ENCODE data around the gene CCDC178. TPM values are rescaled to one million over a fixed set of nuclear protein-coding genes. Genes with fewer than 3 reads are reported as not detected.
A peak's percentile ranks its signal among the peaks of the same experiment; 100 is the strongest.

Gene CCDC178
- total RNA-seq, 1 experiment from 2014 or later = not detected

DNA sequence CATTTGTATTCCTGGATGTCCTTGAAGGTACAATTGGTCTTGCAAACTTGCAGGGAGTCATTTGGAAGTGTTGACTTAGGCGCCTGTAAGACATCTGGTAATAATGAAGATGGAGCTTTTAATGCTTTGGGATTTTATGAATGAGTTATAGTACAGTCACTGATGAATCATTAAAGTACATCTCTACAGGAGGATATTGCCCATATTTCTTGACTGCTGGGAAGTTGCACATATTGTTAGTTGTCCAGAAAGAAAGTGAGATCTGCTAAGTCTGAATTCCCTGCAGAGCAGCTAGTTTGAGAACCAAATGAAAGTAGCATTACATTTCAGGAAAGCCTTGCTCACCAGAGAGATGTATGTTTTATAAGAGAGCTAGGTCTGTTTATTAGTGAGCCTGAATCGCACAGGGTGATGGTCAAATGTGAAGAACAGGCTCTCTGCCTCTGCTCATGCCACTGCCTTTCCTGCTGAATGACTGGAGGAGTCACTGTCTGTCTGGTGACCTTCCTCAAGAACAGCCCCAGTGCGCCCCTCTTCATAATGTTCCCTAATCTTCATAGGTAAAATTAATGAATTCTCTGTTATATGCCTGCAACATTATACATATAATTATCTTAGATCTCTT lies 528.7 kb downstream of the CCDC178 start:
- peak; percentile 58 for DNase-seq (ENCODE audit: low read depth)

DNA sequence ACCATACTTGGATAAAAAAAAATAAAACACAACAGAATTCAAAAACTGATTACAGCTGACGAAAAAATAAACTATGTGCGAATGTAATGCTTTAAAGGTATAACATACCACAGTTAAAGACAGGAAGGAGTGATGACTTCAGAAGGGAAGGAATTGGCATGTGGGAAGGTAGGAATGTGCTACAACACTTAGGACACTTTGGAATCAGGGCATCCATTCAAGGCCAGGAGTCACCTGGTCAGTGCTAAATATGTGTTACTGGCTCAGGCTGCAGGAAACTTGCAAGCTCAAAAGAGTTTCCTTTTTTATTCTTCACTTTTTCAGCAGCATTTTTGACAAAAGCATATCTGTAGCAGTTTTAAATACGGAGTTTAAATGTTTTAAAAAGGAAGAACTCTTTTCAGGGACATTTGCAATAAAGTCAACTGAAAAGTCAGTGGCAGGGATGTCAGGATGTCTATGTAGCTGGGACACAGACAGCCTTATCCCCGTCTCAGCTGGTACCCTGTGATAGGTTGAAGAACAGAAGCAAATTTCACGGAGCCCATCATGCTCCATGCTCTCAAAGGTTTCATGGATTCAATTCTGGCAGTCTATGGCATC lies 529.7 kb downstream of the CCDC178 start:
- no peak for DNase-seq (ENCODE audit: low read depth)

GRCh38 chr18:32909798-32910561 lies 530.5 kb downstream of the CCDC178 start:
- DNase-seq (ENCODE audit: low read depth) = no peak

DNA sequence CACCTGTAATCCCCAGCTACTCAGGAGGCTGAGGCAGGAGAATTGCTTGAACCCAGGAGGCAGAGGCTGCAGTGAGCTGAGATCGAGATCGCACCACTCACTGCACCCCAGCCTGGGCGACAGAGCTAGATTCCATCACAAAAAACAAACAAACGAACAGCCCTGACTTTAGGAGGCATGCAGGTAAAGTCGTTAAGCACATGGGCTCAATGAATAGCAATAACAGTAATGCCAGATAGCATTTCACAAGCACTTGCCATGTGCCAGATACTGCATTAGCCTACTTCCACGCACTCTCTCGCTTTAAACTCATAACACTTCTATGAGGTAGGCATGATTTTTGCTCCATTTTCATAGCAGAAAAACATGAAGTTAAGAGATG lies 532.1 kb downstream of the CCDC178 start:
- no peak for DNase-seq (ENCODE audit: low read depth)

- no peak for DNase-seq (ENCODE audit: low read depth)
These were observed 532.7 kb downstream of the CCDC178 start for GRCh38 chr18:32907648-32908423.

DNA sequence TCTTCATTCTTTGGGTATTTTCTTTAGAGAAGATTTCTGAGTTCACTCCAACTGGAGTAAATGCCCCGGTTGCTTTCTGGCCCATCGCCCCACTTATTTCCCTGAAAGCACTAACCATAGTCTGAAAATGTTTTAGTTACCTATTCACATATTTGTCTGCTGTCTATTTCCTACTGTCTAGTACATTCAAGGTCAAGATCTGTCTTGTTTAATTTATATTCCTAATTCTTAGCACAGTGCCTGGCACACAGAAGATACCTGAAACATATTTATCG lies 533.3 kb downstream of the CCDC178 start:
- DNase-seq (ENCODE audit: low read depth) = no peak

DNA sequence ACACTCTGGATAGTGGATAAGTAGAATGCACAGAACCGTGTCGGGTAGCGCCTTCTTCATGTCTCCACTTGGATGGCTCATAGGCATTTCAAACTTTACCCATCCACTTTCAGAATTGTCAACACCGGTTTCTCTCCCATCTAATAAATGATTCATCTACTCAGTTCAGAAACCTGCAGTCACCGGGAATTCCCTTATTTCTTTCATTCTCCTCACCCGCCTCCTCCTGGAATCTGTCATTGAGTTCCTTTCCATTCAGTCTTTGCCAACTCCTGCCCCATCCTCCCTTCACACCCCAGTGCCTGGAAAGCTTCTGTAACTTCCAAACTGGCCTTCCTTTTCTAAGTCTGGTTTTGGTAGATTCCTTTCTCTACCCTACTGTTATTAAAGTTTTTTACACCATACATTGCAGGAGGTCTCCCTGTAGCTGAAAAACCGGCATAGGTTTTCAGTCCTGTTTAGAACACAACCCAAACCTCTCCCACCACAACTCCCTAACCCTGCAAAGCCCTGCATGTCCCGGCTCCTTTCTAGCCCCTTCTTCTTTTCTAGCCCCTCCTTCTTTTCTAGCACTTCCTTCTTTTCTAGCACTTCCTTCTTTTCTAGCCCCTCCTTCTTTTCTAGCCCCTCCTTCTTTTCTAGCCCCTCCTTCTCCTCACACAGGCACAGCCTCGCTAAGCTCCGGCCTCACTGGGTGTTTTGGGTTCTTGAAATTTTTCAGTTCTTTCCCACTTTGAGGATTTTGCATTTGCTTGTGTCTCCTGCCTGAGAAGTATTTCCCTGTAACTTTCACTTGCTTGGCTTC lies 533.8 kb downstream of the CCDC178 start:
- DNase-seq (ENCODE audit: low read depth) = peak; percentile 19

- no peak for DNase-seq (ENCODE audit: low read depth)
These were observed 534.9 kb downstream of the CCDC178 start for GRCh38 chr18:32905651-32906050.

DNA sequence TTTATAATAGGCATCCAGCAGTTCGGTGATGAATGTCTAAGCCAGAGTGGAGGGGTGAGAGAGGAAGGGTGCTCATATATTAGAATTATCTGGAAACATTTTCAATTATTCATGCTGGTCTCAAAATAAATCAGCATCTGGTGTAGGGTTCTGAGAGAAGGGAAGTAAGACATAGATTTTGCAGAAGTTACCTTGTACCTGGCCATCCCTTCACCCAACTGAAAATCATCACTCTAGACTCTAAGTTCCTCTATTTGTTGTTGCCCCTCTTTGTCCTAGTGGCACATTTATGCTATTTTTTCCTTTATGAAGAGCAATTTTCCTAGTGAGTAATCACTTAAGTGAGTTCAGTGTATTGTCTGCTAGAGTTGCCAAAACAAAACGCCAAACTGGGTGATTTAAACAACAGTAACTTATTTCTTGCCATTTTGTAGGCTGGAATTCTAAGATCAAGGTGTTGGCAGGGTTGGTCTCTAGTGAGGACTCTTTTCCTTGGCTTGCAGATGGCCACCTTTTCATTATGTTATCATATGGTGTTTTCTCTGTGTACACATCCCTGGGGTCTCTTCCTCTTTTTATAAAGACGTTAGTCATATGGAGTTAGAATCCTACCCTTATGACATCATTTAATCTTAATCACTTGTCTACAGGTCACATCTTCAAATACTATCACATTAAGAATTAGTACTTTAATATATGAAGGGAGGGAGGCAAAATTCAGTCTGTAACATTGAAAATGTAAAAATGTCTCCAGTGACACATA lies 537.8 kb downstream of the CCDC178 start:
- no peak for DNase-seq (ENCODE audit: low read depth)

- no peak for DNase-seq (ENCODE audit: low read depth)
These were observed 540.7 kb downstream of the CCDC178 start for GRCh38 chr18:32899819-32900218.

GRCh38 chr18:32896776-32897547 lies 543.6 kb downstream of the CCDC178 start:
- no peak for DNase-seq (ENCODE audit: low read depth)

DNA sequence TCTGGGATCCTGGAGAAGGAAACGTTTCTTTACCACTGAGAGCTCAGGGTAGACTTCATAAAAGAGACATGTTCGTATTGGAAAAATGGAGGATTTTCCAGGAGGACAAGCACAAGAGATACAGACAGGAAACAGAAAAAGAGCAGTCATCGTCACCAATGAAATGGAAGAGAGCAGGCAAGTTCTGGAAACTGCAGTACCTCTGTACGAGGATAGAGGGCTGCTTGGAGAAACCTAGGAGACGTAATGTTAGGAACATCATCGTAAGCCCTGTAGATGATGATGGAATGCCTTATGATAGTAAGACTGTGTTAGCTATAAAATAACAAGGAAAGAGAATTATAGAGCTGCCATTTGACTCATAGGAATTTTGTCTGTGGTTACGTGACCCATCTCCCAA lies 546.6 kb downstream of the CCDC178 start:
- no peak for DNase-seq (ENCODE audit: low read depth)

- no peak for DNase-seq (ENCODE audit: low read depth)
These were observed 548.7 kb downstream of the CCDC178 start for GRCh38 chr18:32891797-32892196.

- no peak for DNase-seq (ENCODE audit: low read depth)
These were observed 549.4 kb downstream of the CCDC178 start for GRCh38 chr18:32891130-32891529.

DNA sequence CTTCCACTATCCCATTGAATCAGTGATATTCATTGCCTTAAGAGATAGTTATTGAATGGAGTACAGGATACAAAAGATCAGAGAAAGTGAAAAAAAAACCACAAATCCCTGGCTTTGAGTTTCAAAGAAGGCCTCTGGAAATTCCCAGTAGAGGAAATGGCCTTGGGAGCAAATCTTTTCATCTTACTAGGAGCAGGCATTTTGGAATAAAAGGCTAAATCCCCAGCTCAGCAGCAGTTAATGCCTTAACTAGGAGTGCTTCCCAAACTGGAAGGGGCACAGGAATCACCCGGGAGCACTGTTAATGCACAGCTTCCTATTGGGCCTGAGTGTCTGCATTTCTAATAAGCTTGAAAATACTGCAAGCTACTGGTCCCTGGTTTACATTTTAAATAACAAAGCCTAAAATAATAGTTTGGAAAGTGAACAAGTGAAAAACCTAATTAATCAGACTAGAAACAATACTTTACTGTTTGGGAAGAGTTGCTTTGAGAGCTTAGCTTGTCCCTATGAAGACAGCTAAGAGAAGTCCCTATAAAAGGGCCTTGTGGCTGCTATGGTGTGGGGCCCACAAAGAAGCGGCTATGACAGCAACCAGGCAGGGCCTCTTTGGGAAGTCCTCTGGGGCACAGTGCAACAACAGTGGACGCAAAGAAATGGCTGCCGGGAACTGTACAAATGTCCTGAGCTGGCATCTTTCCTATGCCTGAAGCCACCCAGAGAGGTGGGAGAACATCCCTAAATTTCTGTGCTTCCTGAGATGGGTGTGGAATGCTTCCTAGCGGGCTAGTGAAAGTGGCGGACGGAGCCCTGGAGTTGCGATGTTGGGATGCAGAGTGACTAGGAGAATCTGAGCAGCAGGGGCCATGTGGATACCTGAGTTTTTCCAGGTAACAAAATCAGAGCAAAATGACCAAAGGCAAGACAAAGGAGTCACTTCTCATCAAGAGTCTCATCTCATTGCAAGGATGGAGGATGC lies 550.6 kb downstream of the CCDC178 start:
- no peak for DNase-seq (ENCODE audit: low read depth)

DNA sequence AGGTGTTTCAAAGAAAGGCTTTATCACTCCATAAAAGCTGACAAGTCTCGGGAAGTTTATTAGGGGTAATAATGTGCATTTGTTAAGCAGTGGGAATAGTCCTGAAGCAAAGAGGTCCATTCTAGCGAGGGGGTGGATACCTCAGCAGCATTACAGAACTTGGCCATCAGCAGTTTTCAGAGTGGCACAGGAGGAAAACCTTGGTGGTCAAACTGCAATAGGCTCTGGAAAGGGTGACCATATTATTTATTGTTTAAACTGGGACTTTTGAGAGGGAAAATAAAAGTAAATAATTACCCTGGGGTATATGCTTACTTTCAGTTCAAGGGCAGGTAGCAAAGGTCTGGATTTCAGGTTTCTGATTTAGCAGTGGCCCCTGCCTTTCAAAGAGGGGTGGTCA lies 552.2 kb downstream of the CCDC178 start:
- no peak for DNase-seq (ENCODE audit: low read depth)
